Measurements from ENCODE around the gene OBP2B.

The OBP2B gene

DNA sequence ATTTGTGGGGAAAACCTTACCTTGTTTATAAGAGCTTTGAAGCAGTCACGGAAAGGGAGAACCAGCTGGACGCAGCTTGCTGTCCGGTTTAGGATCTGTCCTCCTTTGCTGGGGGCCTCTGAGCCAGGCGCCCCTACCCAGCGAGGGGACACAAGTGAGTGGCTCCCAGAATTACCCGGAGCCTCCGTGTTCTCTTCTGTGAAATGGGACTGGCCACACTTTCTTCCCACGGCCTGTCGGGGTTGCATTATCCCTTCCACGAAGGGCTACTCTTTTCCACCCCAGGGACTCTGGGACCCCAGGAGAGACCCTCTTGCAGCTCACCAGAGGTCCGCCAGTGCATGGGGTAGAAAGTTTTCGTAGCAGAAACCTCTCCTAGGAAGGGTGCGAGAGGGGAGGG is 44.9 kb downstream of the OBP2B start:
- no peak for DNase-seq

DNA sequence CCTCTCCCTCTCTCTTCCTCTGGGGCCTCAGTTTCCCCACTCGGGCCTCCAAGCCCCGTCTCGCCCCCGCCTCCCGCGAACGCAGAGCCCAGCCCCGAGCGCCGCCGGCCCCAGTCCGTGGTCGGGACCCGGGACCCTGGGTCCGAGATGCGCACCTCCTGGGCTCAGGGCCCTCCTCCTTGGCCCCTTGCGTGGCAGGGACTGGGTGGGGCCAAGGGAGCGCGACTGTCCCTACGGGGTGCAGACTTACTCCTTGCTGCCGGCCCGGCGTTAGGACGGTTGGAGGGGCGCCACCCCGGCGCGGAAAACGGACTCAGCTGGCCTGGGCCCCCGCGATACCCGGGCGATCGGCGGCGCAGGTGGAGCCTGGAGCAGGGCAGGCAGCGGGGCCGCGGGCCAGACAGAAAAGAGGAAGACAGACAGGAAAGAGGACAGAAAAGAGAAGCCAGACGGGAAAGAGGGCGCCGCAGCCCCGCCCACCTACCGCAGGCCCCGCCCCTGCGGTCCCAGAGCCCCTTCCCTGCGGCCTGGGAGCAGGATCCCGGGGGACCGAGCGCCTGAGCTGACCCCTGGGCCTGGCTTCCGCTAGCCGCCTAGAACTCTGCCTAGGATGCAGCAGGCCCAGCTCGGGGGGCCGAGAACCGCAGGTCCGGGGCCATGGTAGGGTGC is 45.4 kb downstream of the OBP2B start, which contains the start of gene GBGT1:
TSS of gene GBGT1 (minus strand) at position 411 of the 669 bp plus-strand sequence. CDS start 1,502 bp downstream, outside the sequence.
- peak; percentile 35 for DNase-seq

DNA sequence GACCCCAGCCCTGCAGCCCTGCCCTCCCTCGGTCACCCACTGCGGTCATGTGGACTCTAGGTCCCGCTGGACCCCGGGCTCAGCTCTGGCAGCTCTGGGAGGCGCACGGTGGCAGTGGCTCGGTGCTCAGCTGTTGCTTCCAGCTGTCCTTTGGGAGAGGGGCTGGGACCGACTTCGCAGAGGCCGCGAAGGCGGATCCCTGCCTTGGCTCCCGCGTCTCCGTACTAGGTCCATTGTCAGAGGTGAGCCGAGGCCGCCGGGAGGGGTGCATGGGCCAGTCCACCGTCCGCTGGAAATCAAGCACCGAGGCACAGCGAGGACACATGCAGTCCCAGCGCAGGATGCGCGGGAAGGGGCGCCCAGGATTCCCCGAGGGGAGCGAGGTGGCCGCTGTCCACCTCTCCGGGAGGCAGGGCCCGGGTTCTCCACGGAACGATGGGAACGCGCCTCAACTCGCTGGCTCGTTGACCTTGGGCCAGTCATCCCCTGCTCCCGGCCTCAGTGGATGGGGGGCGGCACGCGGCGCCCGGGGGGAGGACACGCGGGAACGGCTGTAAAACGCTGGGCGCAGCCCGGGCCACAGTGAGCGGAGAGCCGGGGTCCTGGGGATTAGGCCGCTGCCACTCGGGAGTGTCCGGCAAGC is 46.1 kb downstream of the OBP2B start:
- DNase-seq, result no peak

DNA sequence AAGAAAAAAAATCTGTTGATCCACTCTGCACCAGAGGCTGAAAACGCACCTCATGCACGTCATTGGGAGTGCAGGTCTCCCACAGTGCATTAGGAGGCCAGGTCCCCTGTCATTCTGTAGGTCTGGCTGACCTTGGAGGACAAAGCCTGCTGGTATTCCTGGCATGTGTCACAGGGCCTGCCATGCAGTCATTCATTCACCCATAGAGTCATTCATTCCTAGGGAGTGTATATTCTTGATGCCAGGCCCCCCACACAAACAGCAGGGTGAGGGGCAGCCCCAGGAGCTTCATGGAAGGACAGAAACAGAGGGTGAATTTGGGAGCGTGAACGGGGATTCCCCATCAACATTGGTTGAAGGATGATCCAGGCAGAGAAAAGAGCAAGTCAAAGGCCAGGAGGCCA is 47.5 kb downstream of the OBP2B start:
- no peak for DNase-seq

DNA sequence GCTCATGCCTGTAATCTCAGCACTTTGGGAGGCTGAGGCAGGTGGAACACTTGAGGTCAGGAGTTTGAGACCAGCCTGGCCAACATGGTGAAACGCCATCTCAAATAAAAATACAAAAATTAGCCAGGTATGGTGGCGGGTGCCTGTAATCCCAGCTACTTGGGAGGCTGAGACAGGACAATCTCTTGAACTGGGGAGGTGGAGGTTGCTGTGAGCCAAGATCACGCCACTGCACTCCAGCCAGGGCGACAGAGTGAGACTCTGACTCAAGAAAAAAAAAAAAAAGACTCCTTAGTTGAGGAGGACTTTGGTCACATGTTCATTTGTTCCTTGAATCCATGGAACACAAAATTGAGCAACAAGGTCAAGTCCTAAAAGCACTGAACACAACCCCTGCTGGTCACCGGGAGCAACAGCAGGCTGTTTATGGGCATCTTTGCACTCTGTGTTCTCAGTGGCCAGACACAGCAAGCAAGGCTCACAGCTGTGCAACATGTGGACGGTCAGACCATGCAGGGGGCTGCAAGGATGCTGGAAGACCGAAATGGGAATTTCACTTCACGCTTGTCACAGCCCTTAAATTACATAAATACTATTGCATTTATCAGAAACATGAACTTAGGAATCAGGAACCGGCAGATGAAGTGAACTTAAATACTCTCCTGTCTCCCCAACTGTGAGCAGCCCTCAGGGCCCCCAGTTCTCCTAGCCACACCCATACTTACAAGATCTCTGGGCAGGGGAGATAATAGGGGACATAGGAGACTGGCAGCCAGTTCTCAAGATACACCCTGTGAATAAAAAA is 48.1 kb downstream of the OBP2B start:
- DNase-seq, result peak; percentile 56

DNA sequence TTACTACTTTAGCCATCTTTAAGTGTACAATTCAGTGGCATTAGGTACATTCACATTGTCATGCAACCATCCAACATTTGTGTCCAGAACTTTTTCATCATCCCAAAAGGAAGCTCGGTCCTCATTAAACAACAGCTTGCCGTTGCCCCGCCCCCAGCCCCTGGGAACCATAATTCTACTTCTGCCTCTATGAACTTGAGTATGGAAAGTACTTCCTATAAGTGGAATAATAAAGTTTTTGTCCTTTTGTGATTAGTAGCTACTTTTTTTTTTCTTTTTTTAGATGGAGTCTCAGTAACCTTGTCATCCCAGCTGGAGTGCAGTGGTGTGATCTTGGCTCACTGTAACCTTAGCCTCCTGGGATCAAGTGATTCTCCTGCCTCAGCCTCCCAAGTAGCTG is 50.4 kb downstream of the OBP2B start:
- DNase-seq, result no peak

Measured in activated naive CD4-positive, alpha-beta T cell treated with Interleukin-2 at 50 U/mL for 16 hours (primary cell).